HG02938 (cell line): ENCODE data around the gene MACROD1.

ENCODE experiments used
- ATAC-seq: cut with Tn5 transposase; IDR thresholded peaks from one replicate; pipeline ENCODE4 v1.9.1; 2021; ENCODE audit warnings: mild to moderate bottlenecking, moderate library complexity; ENCODE audit not compliant: unreplicated experiment

Gene MACROD1

GRCh38 chr11:64152841-64153691 is 12.8 kb downstream of the MACROD1 start:
- ATAC-seq = no peak

- ATAC-seq = no peak
Observed at GRCh38 chr11:64151337-64151736, 14.6 kb downstream of the MACROD1 start.

DNA sequence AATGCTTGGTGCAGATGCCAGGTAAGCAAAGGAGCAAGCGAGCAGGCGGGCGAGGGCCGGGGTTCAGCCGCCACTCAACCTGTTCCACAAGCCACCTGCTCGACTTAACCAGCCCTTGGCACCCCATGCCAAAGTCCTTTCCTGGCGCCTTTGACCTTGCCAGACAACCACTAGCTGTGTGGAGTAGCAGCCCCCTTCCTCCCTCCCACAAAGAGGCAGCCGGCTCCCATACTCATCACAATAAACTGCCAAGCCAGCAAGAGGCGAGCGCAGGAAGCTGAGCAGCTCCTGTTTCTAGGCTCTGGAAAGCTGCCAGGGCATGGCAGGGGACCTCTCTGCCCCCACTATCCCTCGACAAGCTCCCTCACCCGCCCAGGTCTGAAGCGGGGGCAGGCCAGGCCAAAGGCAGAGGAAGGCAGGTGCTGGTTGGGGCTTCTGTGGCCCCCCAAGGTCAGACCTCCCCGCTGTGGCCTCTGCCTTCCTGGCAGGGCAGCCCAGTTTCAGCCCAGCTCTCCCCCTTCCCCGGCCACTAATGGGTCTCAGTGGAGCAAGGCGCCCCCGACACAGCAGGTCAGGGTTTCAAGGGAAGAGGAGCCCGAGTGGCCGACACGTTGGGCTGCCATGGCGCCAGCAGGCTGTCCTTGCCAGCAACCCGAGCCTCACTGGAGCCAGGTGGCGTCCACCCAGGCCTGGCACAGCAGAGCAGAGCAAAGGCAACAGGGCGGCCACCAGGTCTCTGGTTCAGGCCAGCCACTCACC is 15.3 kb downstream of the MACROD1 start:
- ATAC-seq = no peak

GRCh38 chr11:64150051-64150450 is 15.9 kb downstream of the MACROD1 start:
- no peak for ATAC-seq

DNA sequence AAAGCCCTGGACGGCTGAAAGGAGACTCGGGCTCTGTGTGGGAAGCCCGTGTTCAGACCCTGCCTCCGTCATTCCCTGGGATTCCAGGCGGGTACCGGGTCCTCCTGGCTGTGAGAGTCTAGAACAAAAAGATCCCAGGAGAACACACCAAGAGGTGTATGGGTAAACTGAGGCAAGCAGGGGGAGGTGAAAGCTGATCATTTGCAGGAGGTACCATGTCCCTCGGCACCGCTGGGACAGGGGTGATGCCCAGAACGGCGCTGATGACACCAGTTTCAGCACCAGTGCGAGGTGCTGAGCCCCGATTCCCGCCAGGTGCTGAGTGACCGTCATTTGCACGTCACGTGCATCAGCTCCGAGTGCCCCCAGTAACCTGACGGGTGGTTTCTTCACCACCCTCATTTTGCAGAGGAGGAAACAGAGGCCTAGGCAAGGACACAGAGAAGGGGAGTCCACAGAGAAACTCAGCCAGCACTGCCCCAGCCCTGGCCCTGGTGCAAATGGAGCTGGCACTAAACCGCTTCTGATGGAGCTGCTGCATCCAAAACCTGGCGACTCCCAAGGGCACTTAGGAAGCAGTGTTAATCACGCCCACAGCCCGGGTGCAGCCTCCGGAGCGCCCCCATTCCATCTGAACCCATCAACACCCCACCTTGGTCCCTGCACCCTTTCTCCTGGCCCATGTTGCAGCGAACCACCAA is 16.8 kb downstream of the MACROD1 start:
- no peak for ATAC-seq

GRCh38 chr11:64148226-64148916 is 17.5 kb downstream of the MACROD1 start:
- no peak for ATAC-seq

GRCh38 chr11:64146036-64146955 is 19.6 kb downstream of the MACROD1 start:
- no peak for ATAC-seq

GRCh38 chr11:64144587-64145472 is 21.1 kb downstream of the MACROD1 start:
- no peak for ATAC-seq

DNA sequence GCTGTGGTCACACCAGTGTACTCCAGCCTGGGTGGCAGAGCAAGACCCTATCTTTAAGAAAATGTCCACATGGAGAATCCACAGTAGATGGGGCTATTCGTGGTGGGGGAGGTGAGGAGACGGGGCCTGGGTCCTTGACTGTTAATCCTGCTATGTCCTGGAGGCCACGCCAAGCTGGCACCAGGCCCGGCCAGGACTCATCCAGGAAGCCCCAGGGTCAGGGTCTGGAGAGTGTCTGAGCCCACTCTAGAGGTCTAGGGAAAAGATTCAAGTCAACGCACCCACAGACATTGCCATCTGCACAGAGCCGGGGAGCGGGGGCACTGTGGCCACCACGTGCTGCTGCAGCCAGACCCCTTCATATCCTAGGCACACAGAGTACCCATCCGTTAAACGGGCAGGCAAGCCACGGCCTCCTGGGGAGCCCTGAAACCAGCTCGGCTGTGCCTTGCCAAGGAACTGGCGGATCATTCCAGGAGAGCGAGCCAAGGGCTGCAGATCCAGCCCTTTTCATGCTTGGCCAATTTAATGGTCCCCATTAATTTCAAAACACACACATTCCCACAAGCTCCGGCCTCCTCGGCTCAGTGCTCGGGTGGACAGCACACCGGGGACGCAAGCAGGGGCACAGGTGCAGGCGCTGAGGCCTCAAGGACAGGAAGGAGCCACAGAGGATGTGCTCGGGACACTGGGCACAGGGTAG is 24.7 kb downstream of the MACROD1 start:
- no peak for ATAC-seq

- no peak for ATAC-seq
Observed at GRCh38 chr11:64140082-64140481, 25.8 kb downstream of the MACROD1 start.

GRCh38 chr11:64139049-64139448 is 26.9 kb downstream of the MACROD1 start:
- no peak for ATAC-seq

GRCh38 chr11:64138398-64138797 is 27.5 kb downstream of the MACROD1 start:
- ATAC-seq = no peak

DNA sequence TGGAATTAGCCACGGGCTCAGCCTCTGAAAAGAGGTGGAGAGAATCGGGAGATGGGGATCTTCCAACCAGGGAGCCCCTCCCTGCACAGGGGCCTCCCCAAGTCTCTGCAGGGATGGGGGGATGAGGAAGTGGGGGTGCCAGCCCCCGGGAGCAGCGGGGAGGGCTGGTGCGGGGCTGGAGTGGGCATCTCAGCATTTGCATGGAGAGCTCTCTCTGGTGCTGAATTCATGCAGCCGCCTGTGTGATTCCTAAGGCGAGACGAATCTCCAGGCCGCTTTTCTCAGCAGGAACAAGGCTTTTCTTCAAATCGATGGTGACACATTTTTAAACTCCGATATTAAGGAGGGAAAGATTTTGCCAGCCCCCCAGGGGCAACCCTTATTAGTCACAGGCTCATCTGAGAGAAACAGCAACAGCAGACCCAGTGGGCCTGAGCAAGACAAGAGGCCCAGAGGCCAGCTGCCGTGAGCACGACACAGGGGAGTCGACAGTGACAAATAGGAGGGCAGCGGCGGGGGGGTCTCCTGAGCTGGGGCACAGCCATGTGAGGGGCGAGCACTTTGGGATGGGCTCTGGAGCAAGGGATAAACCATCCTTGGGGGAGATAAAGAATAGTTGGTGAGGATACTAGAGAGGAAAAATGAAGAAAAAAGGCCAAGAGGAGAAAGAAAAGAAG is 29.0 kb downstream of the MACROD1 start:
- ATAC-seq = no peak

DNA sequence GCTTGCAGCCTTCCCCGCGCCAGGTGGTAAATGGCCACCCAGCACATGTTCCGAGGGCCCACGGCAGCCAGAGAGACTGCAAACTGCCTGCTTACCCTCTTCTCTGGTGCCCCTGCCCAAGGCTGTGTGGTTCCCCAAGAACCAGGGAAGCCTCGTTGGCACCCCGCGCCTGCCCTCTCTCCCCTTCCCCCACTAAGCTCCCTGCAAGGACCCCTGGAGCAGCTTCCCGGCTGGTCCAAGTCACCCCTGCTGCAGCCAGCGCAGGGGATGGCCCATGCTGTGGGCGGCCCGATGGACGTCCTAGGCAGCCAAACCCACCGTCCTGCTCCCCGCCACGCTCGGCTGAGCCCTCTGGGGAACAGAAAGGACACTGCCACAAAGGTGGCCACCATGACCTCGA is 30.2 kb downstream of the MACROD1 start:
- no peak for ATAC-seq

DNA sequence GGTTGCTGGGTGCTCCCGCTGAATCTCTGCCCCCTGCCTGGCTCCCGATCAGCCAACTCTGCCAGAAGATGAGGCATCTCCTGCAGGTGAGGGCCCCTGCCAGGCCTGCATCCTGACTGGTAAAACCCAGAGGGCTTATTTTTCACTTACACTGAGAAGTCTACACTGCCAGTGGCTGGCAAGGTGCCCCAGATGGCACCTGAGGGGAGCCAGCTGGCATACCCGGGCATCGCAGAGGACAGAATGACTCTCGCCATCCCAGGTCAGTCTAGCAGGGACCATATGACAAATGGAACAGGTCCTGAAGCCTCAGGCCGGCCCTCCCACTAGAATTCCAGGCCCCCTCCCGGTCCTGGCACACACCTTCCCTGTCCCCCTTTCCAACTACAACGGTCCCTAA is 30.9 kb downstream of the MACROD1 start:
- ATAC-seq = no peak

DNA sequence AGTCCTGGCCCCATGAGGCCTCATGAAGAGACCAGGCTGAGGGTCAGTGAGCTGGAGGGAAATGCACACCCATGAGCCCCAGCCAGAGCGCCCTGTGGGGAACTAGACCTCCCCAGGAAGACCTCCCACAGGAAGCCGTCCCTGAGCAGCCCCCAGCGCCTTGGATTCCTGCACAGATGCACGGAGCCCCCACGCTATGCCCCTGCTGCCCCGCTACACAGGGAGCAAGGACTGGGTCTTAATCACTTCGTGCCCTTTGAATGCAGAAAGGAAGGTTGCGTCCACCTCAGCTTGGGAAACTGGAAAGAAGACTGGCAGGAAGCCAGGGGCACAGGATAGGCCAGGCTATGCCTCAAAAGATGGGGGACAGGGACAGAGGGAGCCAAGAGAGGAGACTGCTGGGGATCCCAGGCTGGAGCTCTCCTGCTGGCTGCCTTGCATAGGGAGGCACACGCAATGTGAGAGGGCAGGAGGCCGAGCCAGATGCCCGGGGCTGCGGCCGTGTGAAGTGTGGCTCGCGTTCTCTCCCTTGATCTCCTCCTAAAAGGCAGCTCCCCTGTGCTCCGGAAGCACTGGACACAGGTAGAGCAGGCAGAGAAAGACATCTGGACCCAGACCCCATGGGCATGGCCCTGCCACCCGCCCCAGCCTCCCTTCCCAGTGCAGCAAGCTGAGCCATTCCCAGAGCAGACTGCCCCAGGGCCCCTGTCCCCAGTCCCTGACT is 32.8 kb downstream of the MACROD1 start:
- no peak for ATAC-seq

DNA sequence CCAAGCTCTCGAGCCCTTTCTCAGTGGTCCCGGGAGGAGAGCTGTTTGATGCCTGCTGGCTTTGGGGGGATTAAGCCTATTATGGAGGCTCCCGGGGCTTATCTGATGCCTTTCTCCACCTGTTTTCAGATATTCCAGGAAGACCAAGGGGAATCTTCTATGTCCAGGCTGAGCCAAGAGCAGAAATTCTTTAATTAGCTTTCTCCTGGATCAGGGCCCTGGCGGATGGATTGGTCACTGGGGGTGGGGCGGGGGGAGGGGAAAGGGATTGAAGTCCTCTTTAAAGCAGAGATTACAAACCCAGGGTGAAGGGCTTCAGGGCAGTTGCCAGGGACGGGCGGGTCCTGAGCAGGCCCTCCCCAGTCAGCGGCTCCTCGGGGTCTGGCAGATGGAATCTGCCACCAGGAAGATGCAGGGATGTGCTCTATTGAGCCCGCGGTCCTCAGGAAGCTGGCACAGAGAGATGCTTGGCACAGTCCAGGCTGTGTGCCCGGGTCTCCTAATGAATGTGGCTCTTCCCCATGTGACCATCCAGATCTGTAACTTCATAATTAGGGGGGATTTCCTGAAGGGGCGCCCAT is 33.6 kb downstream of the MACROD1 start:
- ATAC-seq = no peak
